ENCODE measurements around the gene SMPD2.

GRCh38 chr6:109406196-109406595, 34.3 kb upstream of the SMPD2 start:
- TF ChIP-seq CTCF (IDR thresholded peaks at IDR 0.05) = no peak
- TF ChIP-seq POLR2A (IDR thresholded peaks at IDR 0.05) = no peak

Measured in uterus (tissue), 2 donors.